ENCODE measurements around the gene KDM4C.

KDM4C gene

DNA sequence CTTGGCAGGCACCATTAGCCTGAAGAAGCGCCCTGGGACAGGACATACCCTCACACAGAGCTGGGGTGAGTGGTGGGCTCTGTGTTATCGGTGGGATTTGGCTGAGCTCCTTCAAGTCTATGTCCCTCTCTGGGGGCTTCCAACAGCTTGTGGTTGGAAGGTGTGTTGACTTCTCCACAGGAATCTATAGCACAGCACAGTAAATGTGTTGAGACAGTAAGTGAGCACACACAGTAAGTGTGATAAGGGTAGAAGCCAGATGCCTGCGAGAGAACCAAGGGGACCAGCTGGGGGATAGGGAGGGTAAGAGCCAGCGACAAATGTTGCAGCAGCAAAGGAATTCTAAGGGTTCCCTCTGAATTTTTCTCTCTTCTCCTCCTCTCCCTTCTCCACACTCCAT, 448.0 kb downstream of the KDM4C start:
- Mint-ChIP-seq H3K36me3 (ENCODE audit: low read depth) (no peaks in the 10 kb centered on the region), H3K4me1 (no peaks in the 10 kb centered on the region), H3K9me3 (no peaks in the 10 kb centered on the region), H3K27me3 (peaks cover 3% of the 10 kb centered on the region), H3K4me3 (no peak overlapping the region), H3K27ac (no peak overlapping the region)
- ATAC-seq: no peak
- DNase-seq: no peak

GRCh38 chr9:7206221-7206758, 448.5 kb downstream of the KDM4C start:
- Mint-ChIP-seq H3K4me1 (no peaks in the 10 kb centered on the region), H3K36me3 (ENCODE audit: low read depth) (no peaks in the 10 kb centered on the region), H3K27me3 (peaks cover 3% of the 10 kb centered on the region), H3K4me3 (no peak overlapping the region), H3K27ac (no peak overlapping the region), H3K9me3 (no peaks in the 10 kb centered on the region)
- no peak for ATAC-seq
- no peak for DNase-seq

DNA sequence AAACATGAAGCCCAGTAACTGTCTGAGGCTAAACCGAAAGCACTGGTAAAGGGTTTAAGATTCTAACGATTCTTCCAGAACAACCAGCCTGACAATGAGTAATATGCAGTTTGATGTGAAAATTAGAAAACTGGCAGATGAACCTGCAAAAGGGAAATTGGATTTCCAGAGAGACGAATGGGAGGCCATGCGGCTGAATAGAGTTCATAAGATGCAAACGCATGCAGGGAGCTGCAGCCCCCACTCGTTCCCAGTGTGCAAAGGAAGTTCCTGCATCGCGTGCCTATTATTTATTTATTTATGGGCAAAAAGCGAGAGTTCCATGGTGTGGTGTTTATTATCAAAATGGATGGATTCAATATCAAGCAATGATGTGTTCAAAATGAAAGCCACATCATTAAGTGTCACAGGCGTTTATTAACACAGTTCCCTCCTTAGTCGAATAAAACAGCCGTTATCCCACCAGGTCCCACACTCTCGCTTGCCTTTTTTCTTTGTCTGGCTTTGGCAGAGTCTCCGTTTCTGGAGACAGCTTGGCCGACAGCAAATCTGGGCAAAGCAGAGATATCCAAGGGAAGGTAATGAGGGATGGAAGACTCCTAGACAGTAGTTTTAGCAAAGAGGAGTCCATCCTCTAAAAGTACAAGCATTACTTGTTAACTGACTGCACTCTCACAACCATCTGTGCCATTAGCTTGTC, 451.4 kb downstream of the KDM4C start:
- Mint-ChIP-seq H3K36me3 (ENCODE audit: low read depth) (no peaks in the 10 kb centered on the region), H3K4me3 (no peak overlapping the region), H3K4me1 (peaks cover 5% of the 10 kb centered on the region), H3K27me3 (peaks cover 5% of the 10 kb centered on the region), H3K27ac (no peak overlapping the region), H3K9me3 (no peaks in the 10 kb centered on the region)
- ATAC-seq (no peak), DNase-seq (no peak)

- ATAC-seq (no peak), DNase-seq (no peak)
- H3K4me3 Mint-ChIP-seq: no peak overlapping the region
- H3K36me3 Mint-ChIP-seq (ENCODE audit: low read depth): no peaks in the 10 kb centered on the region
- H3K27ac Mint-ChIP-seq: no peak overlapping the region
- peaks cover 6% of the 10 kb centered on the region for H3K27me3 Mint-ChIP-seq
- no peaks in the 10 kb centered on the region for H3K9me3 Mint-ChIP-seq
- H3K4me1 Mint-ChIP-seq: peaks cover 5% of the 10 kb centered on the region
Observed at GRCh38 chr9:7209990-7210389, 452.2 kb downstream of the KDM4C start.

DNA sequence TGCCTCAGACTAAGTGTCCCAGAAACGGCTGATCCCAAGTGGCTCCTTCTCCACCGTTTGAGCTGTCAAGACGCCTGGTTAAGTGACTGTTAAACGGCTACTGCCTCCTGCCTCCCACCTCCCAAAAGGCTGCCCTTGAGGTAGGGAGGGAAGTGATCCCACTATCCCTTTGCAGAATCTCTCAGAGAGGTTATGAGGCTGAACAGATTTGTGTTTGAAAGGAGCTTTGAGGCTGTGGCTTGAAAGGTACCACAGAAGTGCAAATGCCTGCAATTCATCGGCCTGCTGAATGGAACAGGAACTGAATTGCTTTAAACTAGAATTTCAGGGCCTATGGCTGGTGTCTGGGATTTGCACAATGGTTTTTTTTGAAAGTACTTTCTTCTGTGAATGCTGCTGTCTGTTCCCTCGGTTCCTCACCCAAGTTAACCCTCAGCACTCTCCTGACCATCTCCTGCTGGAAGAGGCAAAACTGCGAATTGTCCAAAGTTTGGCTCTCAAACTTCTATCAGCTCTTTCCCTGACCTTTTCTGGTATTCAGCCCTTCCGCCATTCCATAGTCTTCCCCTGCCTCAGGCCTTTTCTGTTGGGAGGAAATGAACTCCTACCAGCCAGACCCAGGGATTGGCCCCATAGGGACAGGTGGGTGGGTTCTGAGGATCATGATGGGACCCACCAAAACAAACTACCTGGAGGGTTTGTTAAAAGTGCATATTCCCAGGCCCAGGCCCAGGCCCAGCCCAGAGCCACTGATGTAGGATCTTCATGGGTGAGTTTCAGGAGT, 453.3 kb downstream of the KDM4C start:
- no peak for ATAC-seq
- Mint-ChIP-seq H3K27me3 (peaks cover 6% of the 10 kb centered on the region), H3K4me1 (peaks cover 10% of the 10 kb centered on the region), H3K9me3 (no peaks in the 10 kb centered on the region), H3K4me3 (no peak overlapping the region), H3K36me3 (ENCODE audit: low read depth) (peaks cover under 1% of the 10 kb centered on the region), H3K27ac (no peak overlapping the region)
- DNase-seq: no peak

GRCh38 chr9:7211657-7212056, 453.9 kb downstream of the KDM4C start:
- H3K4me1 Mint-ChIP-seq: peaks cover 16% of the 10 kb centered on the region
- H3K4me3 Mint-ChIP-seq: no peak overlapping the region
- peaks cover 4% of the 10 kb centered on the region for H3K27me3 Mint-ChIP-seq
- H3K27ac Mint-ChIP-seq: no peak overlapping the region
- H3K9me3 Mint-ChIP-seq: no peaks in the 10 kb centered on the region
- no peak for DNase-seq
- peaks cover 2% of the 10 kb centered on the region for H3K36me3 Mint-ChIP-seq (ENCODE audit: low read depth)
- ATAC-seq: no peak

- peak; percentile 37 for ATAC-seq
- peaks cover 16% of the 10 kb centered on the region for H3K4me1 Mint-ChIP-seq
- H3K9me3 Mint-ChIP-seq: peaks cover 2% of the 10 kb centered on the region
- H3K27ac Mint-ChIP-seq: no peak overlapping the region
- H3K36me3 Mint-ChIP-seq (ENCODE audit: low read depth): peaks cover 2% of the 10 kb centered on the region
- H3K4me3 Mint-ChIP-seq: no peak overlapping the region
- H3K27me3 Mint-ChIP-seq: peaks cover 4% of the 10 kb centered on the region
- DNase-seq: no peak
Observed at GRCh38 chr9:7212101-7212500, 454.3 kb downstream of the KDM4C start.

GRCh38 chr9:7216004-7216841, 458.4 kb downstream of the KDM4C start:
- peak overlapping the region; percentile 28 for H3K27ac Mint-ChIP-seq
- peaks cover 5% of the 10 kb centered on the region for H3K36me3 Mint-ChIP-seq (ENCODE audit: low read depth)
- peaks cover 8% of the 10 kb centered on the region for H3K27me3 Mint-ChIP-seq
- ATAC-seq (peak; percentile 90), DNase-seq (peak; percentile 45)
- H3K4me3 Mint-ChIP-seq: no peak overlapping the region
- H3K9me3 Mint-ChIP-seq: peaks cover 10% of the 10 kb centered on the region
- H3K4me1 Mint-ChIP-seq: peaks cover 16% of the 10 kb centered on the region

DNA sequence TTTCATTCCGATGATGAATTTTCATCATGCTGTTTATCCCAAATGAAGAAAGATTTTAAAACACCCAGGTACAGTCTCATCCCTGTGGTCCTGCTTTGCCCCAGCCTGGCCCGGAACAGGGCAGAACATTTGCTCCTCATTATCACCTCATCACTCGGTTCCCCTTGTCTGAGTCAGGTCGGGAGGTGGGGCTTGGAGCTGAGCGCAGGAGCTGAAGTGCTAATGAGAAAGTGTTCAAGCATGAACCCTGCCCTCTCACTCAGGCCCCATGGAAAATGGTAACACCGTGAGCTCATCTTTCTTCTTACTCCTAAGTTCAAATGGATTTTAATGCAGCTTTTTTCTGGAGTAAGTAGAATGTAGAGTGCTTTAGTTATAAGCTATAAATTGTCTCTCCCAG, 466.2 kb downstream of the KDM4C start:
- peaks cover 8% of the 10 kb centered on the region for H3K9me3 Mint-ChIP-seq
- peaks cover 7% of the 10 kb centered on the region for H3K27me3 Mint-ChIP-seq
- no peak overlapping the region for H3K27ac Mint-ChIP-seq
- H3K4me1 Mint-ChIP-seq: peaks cover 15% of the 10 kb centered on the region
- no peak overlapping the region for H3K4me3 Mint-ChIP-seq
- DNase-seq (no peak), ATAC-seq (no peak)
- peaks cover 4% of the 10 kb centered on the region for H3K36me3 Mint-ChIP-seq (ENCODE audit: low read depth)

Data from activated naive CD8-positive, alpha-beta T cell treated with anti-CD3 and anti-CD28 coated beads, Interleukin-2, amount 50 U/mL, for 24 hours (primary cell).